Measurements from ENCODE around the gene ARMC12.

The ARMC12 gene

GRCh38 chr6:35774116-35774794, 37.4 kb downstream of the ARMC12 start:
- no peak for DNase-seq (ENCODE audit: extremely low read depth in 1 of 2, low read depth in 1 of 2)

GRCh38 chr6:35775031-35775430, 38.2 kb downstream of the ARMC12 start:
- DNase-seq (ENCODE audit: extremely low read depth in 1 of 2, low read depth in 1 of 2), result no peak

GRCh38 chr6:35776364-35777215, 39.8 kb downstream of the ARMC12 start, which contains the start of gene CLPSL2:
Gene CLPSL2, plus strand, starts transcription at chr6:35776598. Its CDS starts 21 bp downstream, at chr6:35776619.
- no peak for DNase-seq (ENCODE audit: extremely low read depth in 1 of 2, low read depth in 1 of 2)

GRCh38 chr6:35777356-35778102, 40.7 kb downstream of the ARMC12 start:
- no peak for DNase-seq (ENCODE audit: extremely low read depth in 1 of 2, low read depth in 1 of 2)

- DNase-seq (ENCODE audit: extremely low read depth in 1 of 2, low read depth in 1 of 2), result no peak
These were observed 41.6 kb downstream of the ARMC12 start for GRCh38 chr6:35778437-35778836.

GRCh38 chr6:35780719-35781118, 43.9 kb downstream of the ARMC12 start, which contains the start of gene CLPSL1:
Gene CLPSL1, plus strand, starts transcription at chr6:35781019. Its CDS starts 92 bp downstream, at chr6:35781111.
- DNase-seq (ENCODE audit: extremely low read depth in 1 of 2, low read depth in 1 of 2), result no peak

GRCh38 chr6:35781290-35781689, 44.5 kb downstream of the ARMC12 start:
- DNase-seq (ENCODE audit: extremely low read depth in 1 of 2, low read depth in 1 of 2), result no peak

GRCh38 chr6:35782424-35782823, 45.6 kb downstream of the ARMC12 start:
- no peak for DNase-seq (ENCODE audit: extremely low read depth in 1 of 2, low read depth in 1 of 2)

GRCh38 chr6:35784200-35784599, 47.4 kb downstream of the ARMC12 start:
- no peak for DNase-seq (ENCODE audit: extremely low read depth in 1 of 2, low read depth in 1 of 2)

- no peak for DNase-seq (ENCODE audit: extremely low read depth in 1 of 2, low read depth in 1 of 2)
These were observed 49.4 kb downstream of the ARMC12 start for GRCh38 chr6:35786272-35786671.

- DNase-seq (ENCODE audit: extremely low read depth in 1 of 2, low read depth in 1 of 2), result no peak
These were observed 50.0 kb downstream of the ARMC12 start for GRCh38 chr6:35786810-35787209.

GRCh38 chr6:35787266-35788218, 50.7 kb downstream of the ARMC12 start:
- no peak for DNase-seq (ENCODE audit: extremely low read depth in 1 of 2, low read depth in 1 of 2)

GRCh38 chr6:35788423-35788982, 51.7 kb downstream of the ARMC12 start:
- DNase-seq (ENCODE audit: extremely low read depth in 1 of 2, low read depth in 1 of 2), result no peak

GRCh38 chr6:35790683-35791082, 53.9 kb downstream of the ARMC12 start:
- no peak for DNase-seq (ENCODE audit: extremely low read depth in 1 of 2, low read depth in 1 of 2)

GRCh38 chr6:35794536-35795452, 58.0 kb downstream of the ARMC12 start:
- no peak for DNase-seq (ENCODE audit: extremely low read depth in 1 of 2, low read depth in 1 of 2)

- no peak for DNase-seq (ENCODE audit: extremely low read depth in 1 of 2, low read depth in 1 of 2)
These were observed 58.7 kb downstream of the ARMC12 start for GRCh38 chr6:35795453-35796071.

- DNase-seq (ENCODE audit: extremely low read depth in 1 of 2, low read depth in 1 of 2), result no peak
These were observed 59.4 kb downstream of the ARMC12 start for GRCh38 chr6:35796236-35796635.

- DNase-seq (ENCODE audit: extremely low read depth in 1 of 2, low read depth in 1 of 2), result no peak
These were observed 61.1 kb downstream of the ARMC12 start for GRCh38 chr6:35797837-35798526.
